K562 (cell line): ENCODE data around the gene PABPC1L. TPM values are rescaled to one million over a fixed set of nuclear protein-coding genes. Genes with fewer than 3 reads are reported as not detected.

Experiments
- ARNT ChIP-seq, 2 experiments: fragments of 450-650 bp; IDR thresholded peaks; 2 replicates each; pipeline ENCODE4 v1.6.1; 2016; ENCODE audit warnings: mild to moderate bottlenecking in 1 of 2
- BRCA1 ChIP-seq, 2 experiments: fragments of 450-650 bp in 1 of 2; sonication (generic) in 1 of 2; formaldehyde crosslinking in 1 of 2; IDR thresholded peaks; 2 replicates each; pipeline versions ENCODE4 v1.5.0 to v1.6.1; 2017 to 2020; ENCODE audit warnings: mild to moderate bottlenecking in 1 of 2, missing genetic modification reagents in 1 of 2
- CBX8 ChIP-seq: fragments of 200-600 bp; sonication (generic); IDR thresholded peaks from 2 replicates; pipeline ENCODE4 v1.6.1; 2012; ENCODE audit warnings: borderline replicate concordance, mixed run types, low read depth, mild to moderate bottlenecking, moderate library complexity, mixed read lengths, low read length, control low read depth, inconsistent platforms; ENCODE audit not compliant: poor library complexity, severe bottlenecking; ENCODE audit errors: extremely low read depth
- CREM ChIP-seq: IDR thresholded peaks from 2 replicates; pipeline ENCODE4 v1.6.1; 2014; ENCODE audit warnings: antibody characterized with exemption, low read depth
- MCM5 ChIP-seq: fragments of 450-650 bp; IDR thresholded peaks from 2 replicates; pipeline ENCODE4 v1.6.1; 2016; ENCODE audit warnings: low read depth
- MYC ChIP-seq, 2 experiments: fragments of 250-450 bp in 1 of 2; sonication (Bioruptor Pico) in 1 of 2; IDR thresholded peaks; 2 replicates each; pipeline versions ENCODE4 v1.5.1 to v1.6.1; 2012 to 2021; ENCODE audit warnings: low read depth in 2 of 2, borderline replicate concordance in 1 of 2, improper control_type of control experiment in 1 of 2, low read length in 1 of 2, mild to moderate bottlenecking in 1 of 2, moderate library complexity in 1 of 2
- NCOR1 ChIP-seq: fragments of 450-650 bp; IDR thresholded peaks from 2 replicates; pipeline ENCODE4 v1.6.1; 2016; ENCODE audit warnings: mild to moderate bottlenecking, moderate library complexity
- RUNX1 ChIP-seq: sonication (generic); IDR thresholded peaks from 2 replicates; pipeline ENCODE4 v1.6.1; 2016; ENCODE audit warnings: antibody characterized with exemption, low read depth
- SMARCC2 ChIP-seq: fragments of 450-650 bp; IDR thresholded peaks from 2 replicates; pipeline ENCODE4 v1.6.1; 2017; ENCODE audit warnings: antibody characterized with exemption, moderate library complexity, mild to moderate bottlenecking, low read depth
- TAF9B ChIP-seq: fragments of 450-650 bp; IDR thresholded peaks from 2 replicates; pipeline ENCODE4 v1.6.1; 2018; ENCODE audit warnings: mild to moderate bottlenecking; ENCODE audit not compliant: partially characterized antibody
- XRCC3 ChIP-seq: fragments of 450-650 bp; IDR thresholded peaks from 2 replicates; pipeline ENCODE4 v1.6.1; 2017; ENCODE audit warnings: mild to moderate bottlenecking, moderate library complexity
- ZNF121 ChIP-seq: sonication (generic); formaldehyde crosslinking; conservative IDR thresholded peaks from 2 replicates; pipeline ENCODE4 v1.8.0; 2022; ENCODE audit warnings: missing genetic modification reagents
- ZNF586 ChIP-seq: fragments of 450-650 bp; formaldehyde crosslinking; conservative IDR thresholded peaks from 2 replicates; pipeline ENCODE4 v1.4.0; 2020; ENCODE audit warnings: mild to moderate bottlenecking, moderate library complexity
- ZNF764 ChIP-seq: fragments of 250-450 bp; sonication (Bioruptor Pico); IDR thresholded peaks from 2 replicates; pipeline ENCODE4 v1.4.0; 2020; ENCODE audit warnings: low read depth, mild to moderate bottlenecking, moderate library complexity
- polyA plus RNA-seq, 8 experiments: library from polyadenylated mRNA; depleted of rRNA in 4 of 8; stranded (reverse) in 5 of 8; unstranded in 3 of 8; fragments of >200 nt; fragmentation: Nextera tagmentation in 2 of 8; fragmentation: Illumina TruSeq in 1 of 8; extraction: Ambion mirVana in 2 of 8; extraction: Trizol in 1 of 8; gene quantifications; 2 replicates each; pipeline versions ENCODE4 v1.2.1 to v1.2.3, GENCODE V29; 2011 to 2014; ENCODE audit warnings: inconsistent platforms in 1 of 8, missing spikeins in 1 of 8
- total RNA-seq, 7 experiments: library from RNA; depleted of rRNA in 6 of 7; stranded (reverse); fragments of >200 nt in 6 of 7; fragmentation: Illumina TruSeq in 2 of 7; extraction: Trizol in 2 of 7; gene quantifications; 2 replicates each; pipeline versions ENCODE4 v1.2.1 to v1.2.3, GENCODE V29; 2011 to 2021; ENCODE audit warnings: low replicate concordance in 1 of 7
- TF ChIP-seq, protein P1 (sequence below): fragments of 200-400 bp; formaldehyde crosslinking; IDR thresholded peaks from 2 replicates; pipeline ENCODE4 v1.6.1; 2017; ENCODE audit warnings: mild to moderate bottlenecking, low read depth, low read length, moderate library complexity
- TF ChIP-seq, protein P2 (sequence below): IDR thresholded peaks from 3 replicates; pipeline ENCODE4 v1.6.1; 2011; ENCODE audit warnings: borderline replicate concordance, mild to moderate bottlenecking; ENCODE audit not compliant: insufficient read length, insufficient read depth
- TF ChIP-seq, protein P3 (sequence below): sonication (generic); formaldehyde crosslinking; IDR thresholded peaks from 2 replicates; pipeline ENCODE4 v1.8.1; 2023; ENCODE audit warnings: mild to moderate bottlenecking, missing genetic modification reagents
- TF ChIP-seq, protein P4 (sequence below): fragments of 450-650 bp; IDR thresholded peaks from 2 replicates; pipeline ENCODE4 v1.6.1; 2017; ENCODE audit warnings: mild to moderate bottlenecking, moderate library complexity
- TF ChIP-seq, protein P5 (sequence below): sonication (generic); formaldehyde crosslinking; IDR thresholded peaks from 2 replicates; pipeline ENCODE4 v1.8.0; 2022; ENCODE audit warnings: mild to moderate bottlenecking, low read depth, missing genetic modification reagents

Gene PABPC1L
- total and polyA plus RNA-seq, 9 of the 15 experiments (the other 6 are each of a cell fraction or from before 2014, with no cell fraction given), result 6.0 to 90.3 (median 15.8) TPM

DNA sequence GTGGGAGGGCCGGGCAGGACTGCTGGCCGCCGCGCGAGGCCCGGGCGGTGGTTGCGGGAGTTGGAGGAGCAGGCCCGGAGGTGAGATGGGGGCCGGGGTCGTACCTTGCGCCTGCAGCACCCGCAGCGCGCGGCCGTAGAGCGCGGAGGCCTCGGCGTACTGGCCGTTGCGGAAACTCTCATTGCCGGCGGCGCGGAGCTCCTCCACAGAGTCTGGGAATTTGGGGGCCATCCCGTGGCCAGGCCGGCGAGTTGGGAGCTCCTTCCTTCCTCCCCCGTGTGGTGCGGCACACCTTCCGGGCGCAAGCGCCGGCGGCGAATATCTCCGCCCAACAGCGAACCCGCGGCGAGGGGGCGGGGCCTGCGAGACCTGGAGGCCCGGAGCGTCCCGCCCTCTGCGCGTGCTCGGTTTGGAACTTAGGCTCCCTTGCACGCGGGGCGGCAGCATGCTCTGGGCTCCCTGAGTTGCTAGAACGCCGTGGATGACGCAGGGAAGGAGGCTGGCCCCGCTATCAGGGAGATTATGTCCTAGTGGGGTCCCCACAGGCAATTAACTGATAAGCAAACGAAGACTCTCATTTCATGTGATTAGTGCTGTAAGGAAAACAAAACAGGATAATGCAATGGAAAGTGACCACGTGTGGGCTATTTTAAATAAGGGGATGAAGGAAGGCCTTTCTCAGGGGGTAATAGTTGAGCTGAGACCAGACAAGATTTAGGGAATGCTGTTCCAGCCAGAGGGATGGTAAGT is 50.4 kb downstream of the PABPC1L start, which contains the start of gene TOMM34 (continued):
- TF ChIP-seq CBX8 (no peak), MCM5 (no peak), XRCC3 (no peak), ZNF586 (no peak), BRCA1 (IDR thresholded peaks at IDR 0.05) (no peak), BRCA1 (CRISPR knock-in tag; IDR thresholded peaks at IDR 0.05) (no peak), ZNF121 (CRISPR knock-in tag) (no peak), MYC (IDR thresholded peaks at IDR 0.05; ENCODE audit: low read depth, low read length) (peak; percentile 96), MYC (CRISPR knock-in tag; IDR thresholded peaks at IDR 0.05; ENCODE audit: borderline replicate concordance, low read depth) (no peak), CREM (peak; percentile 88), ARNT (IDR thresholded peaks at IDR 0.05) (no peak), NCOR1 (peak; percentile 33; the same call in 1 of the 2 replicates), TAF9B (no peak), RUNX1 (no peak), ZNF764 (CRISPR knock-in tag) (no peak), SMARCC2 (0 out of 2 replicates have a peak, but pooled peaks have one; percentile 20)
- TF ChIP-seq, protein P1, sequence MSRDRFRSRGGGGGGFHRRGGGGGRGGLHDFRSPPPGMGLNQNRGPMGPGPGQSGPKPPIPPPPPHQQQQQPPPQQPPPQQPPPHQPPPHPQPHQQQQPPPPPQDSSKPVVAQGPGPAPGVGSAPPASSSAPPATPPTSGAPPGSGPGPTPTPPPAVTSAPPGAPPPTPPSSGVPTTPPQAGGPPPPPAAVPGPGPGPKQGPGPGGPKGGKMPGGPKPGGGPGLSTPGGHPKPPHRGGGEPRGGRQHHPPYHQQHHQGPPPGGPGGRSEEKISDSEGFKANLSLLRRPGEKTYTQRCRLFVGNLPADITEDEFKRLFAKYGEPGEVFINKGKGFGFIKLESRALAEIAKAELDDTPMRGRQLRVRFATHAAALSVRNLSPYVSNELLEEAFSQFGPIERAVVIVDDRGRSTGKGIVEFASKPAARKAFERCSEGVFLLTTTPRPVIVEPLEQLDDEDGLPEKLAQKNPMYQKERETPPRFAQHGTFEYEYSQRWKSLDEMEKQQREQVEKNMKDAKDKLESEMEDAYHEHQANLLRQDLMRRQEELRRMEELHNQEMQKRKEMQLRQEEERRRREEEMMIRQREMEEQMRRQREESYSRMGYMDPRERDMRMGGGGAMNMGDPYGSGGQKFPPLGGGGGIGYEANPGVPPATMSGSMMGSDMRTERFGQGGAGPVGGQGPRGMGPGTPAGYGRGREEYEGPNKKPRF, result no peak
- TF ChIP-seq, protein P2, sequence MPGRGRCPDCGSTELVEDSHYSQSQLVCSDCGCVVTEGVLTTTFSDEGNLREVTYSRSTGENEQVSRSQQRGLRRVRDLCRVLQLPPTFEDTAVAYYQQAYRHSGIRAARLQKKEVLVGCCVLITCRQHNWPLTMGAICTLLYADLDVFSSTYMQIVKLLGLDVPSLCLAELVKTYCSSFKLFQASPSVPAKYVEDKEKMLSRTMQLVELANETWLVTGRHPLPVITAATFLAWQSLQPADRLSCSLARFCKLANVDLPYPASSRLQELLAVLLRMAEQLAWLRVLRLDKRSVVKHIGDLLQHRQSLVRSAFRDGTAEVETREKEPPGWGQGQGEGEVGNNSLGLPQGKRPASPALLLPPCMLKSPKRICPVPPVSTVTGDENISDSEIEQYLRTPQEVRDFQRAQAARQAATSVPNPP, result no peak
- TF ChIP-seq, protein P3, sequence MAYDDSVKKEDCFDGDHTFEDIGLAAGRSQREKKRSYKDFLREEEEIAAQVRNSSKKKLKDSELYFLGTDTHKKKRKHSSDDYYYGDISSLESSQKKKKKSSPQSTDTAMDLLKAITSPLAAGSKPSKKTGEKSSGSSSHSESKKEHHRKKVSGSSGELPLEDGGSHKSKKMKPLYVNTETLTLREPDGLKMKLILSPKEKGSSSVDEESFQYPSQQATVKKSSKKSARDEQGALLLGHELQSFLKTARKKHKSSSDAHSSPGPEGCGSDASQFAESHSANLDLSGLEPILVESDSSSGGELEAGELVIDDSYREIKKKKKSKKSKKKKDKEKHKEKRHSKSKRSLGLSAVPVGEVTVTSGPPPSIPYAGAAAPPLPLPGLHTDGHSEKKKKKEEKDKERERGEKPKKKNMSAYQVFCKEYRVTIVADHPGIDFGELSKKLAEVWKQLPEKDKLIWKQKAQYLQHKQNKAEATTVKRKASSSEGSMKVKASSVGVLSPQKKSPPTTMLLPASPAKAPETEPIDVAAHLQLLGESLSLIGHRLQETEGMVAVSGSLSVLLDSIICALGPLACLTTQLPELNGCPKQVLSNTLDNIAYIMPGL (CRISPR knock-in tag), result peak; percentile 65; the same call in 1 of the 2 replicates
- TF ChIP-seq, protein P4, sequence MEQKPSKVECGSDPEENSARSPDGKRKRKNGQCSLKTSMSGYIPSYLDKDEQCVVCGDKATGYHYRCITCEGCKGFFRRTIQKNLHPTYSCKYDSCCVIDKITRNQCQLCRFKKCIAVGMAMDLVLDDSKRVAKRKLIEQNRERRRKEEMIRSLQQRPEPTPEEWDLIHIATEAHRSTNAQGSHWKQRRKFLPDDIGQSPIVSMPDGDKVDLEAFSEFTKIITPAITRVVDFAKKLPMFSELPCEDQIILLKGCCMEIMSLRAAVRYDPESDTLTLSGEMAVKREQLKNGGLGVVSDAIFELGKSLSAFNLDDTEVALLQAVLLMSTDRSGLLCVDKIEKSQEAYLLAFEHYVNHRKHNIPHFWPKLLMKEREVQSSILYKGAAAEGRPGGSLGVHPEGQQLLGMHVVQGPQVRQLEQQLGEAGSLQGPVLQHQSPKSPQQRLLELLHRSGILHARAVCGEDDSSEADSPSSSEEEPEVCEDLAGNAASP, result no peak
- TF ChIP-seq, protein P5, sequence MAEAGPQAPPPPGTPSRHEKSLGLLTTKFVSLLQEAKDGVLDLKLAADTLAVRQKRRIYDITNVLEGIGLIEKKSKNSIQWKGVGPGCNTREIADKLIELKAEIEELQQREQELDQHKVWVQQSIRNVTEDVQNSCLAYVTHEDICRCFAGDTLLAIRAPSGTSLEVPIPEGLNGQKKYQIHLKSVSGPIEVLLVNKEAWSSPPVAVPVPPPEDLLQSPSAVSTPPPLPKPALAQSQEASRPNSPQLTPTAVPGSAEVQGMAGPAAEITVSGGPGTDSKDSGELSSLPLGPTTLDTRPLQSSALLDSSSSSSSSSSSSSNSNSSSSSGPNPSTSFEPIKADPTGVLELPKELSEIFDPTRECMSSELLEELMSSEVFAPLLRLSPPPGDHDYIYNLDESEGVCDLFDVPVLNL (CRISPR knock-in tag), result no peak
